SK-N-SH (cell line): Measurements from ENCODE around the gene CAVIN4. TPM values are rescaled to one million over a fixed set of nuclear protein-coding genes. Genes with fewer than 3 reads are reported as not detected.

Experiments used
- CTCF ChIA-PET: fragments of 300-600, 350-600 bp; formaldehyde crosslinking; extraction: SDS; loops from one replicate; lab custom pipeline; 2021; lab: Yijun Ruan, JAX
- POLR2A ChIA-PET: fragments of 350-600 bp; sonication (Branson Sonifier 250); formaldehyde crosslinking; extraction: SDS; loops from one replicate; lab custom pipeline; 2020; ENCODE audit warnings: antibody characterized with exemption, inconsistent platforms; lab: Yijun Ruan, JAX
- DNase-seq: peaks from one replicate; pipeline ENCODE4 v3.0.0; 2012
- H2AFZ ChIP-seq: fragments of 200-600 bp; sonication (generic); 2 replicates; pipeline ENCODE4 v1.8.1; 2016; ENCODE audit warnings: antibody characterized with exemption, mild to moderate bottlenecking, low read depth
- H3F3A ChIP-seq: fragments of 200-600 bp; sonication (generic); replicated peaks from 2 replicates; pipeline ENCODE3; 2016; ENCODE audit warnings: antibody characterized with exemption, mild to moderate bottlenecking; ENCODE audit not compliant: insufficient read depth
- H3K27ac ChIP-seq, 2 experiments: fragments of 200-500 bp in 1 of 2; fragments of 200-600 bp in 1 of 2; sonication (Bioruptor generic) in 1 of 2; sonication (generic), shearing (Covaris generic) in 1 of 2; 2 replicates each; pipeline versions ENCODE4 v1.5.1 to v1.6.1; 2014 to 2016; ENCODE audit warnings: low read depth in 2 of 2, inconsistent platforms in 1 of 2, low read length in 1 of 2, mild to moderate bottlenecking in 1 of 2, mixed read lengths in 1 of 2
- H3K27me3 ChIP-seq: fragments of 200-600 bp; sonication (generic), shearing (Covaris generic); 2 replicates; pipeline ENCODE4 v1.6.1; 2016; ENCODE audit warnings: mixed run types; ENCODE audit not compliant: insufficient read depth
- H3K36me3 ChIP-seq, 2 experiments: fragments of 200-500 bp in 1 of 2; fragments of 200-600 bp in 1 of 2; sonication (Bioruptor generic) in 1 of 2; sonication (generic) in 1 of 2; replicated peaks in 1 of 2; 2 replicates each; pipeline versions ENCODE3 to v1.5.1; 2014 to 2016; ENCODE audit warnings: low read length in 1 of 2, mild to moderate bottlenecking in 1 of 2; ENCODE audit not compliant: insufficient read depth in 2 of 2, control insufficient read depth in 1 of 2
- H3K4me1 ChIP-seq, 2 experiments: fragments of 200-500 bp in 1 of 2; fragments of 200-600 bp in 1 of 2; sonication (Bioruptor generic) in 1 of 2; sonication (generic), shearing (Covaris generic) in 1 of 2; 2 replicates each; pipeline versions ENCODE4 v1.5.1 to v1.6.1; 2014 to 2016; ENCODE audit warnings: low read depth in 1 of 2, low read length in 1 of 2, mixed run types in 1 of 2; ENCODE audit not compliant: insufficient read depth in 2 of 2, control insufficient read depth in 1 of 2
- H3K4me2 ChIP-seq: fragments of 200-600 bp; sonication (generic), shearing (Covaris generic); 2 replicates; pipeline ENCODE4 v1.6.1; 2017; ENCODE audit warnings: mixed run types
- H3K4me3 ChIP-seq, 2 experiments: fragments of 200-500 bp in 1 of 2; fragments of 200-600 bp in 1 of 2; sonication (Bioruptor generic) in 1 of 2; sonication (generic), shearing (Covaris generic) in 1 of 2; 2 replicates each; pipeline versions ENCODE4 v1.5.1 to v1.8.1; 2014 to 2016; ENCODE audit warnings: low read depth in 2 of 2, inconsistent platforms in 1 of 2, low read length in 1 of 2, mild to moderate bottlenecking in 1 of 2, mixed read lengths in 1 of 2, moderate library complexity in 1 of 2
- H3K79me2 ChIP-seq: fragments of 200-600 bp; sonication (generic); 2 replicates; pipeline ENCODE4 v1.8.1; 2017; ENCODE audit warnings: mild to moderate bottlenecking; ENCODE audit not compliant: insufficient read depth
- H3K9ac ChIP-seq: fragments of 200-600 bp; sonication (generic); 2 replicates; pipeline ENCODE4 v1.6.1; 2017; ENCODE audit warnings: mixed run types
- H3K9me2 ChIP-seq: fragments of 200-600 bp; sonication (generic); 2 replicates; pipeline ENCODE4 v1.6.1; 2017; ENCODE audit warnings: mixed run types
- H3K9me3 ChIP-seq: fragments of 200-600 bp; sonication (generic); 2 replicates; pipeline ENCODE4 v1.6.1; 2017; ENCODE audit warnings: mixed run types, mild to moderate bottlenecking, moderate library complexity
- H4K20me1 ChIP-seq: fragments of 200-600 bp; sonication (generic); 2 replicates; pipeline ENCODE4 v1.6.1; 2017; ENCODE audit warnings: mild to moderate bottlenecking, mixed run types; ENCODE audit not compliant: insufficient read depth
- CHD2 ChIP-seq: fragments of 150-350 bp; IDR thresholded peaks from 2 replicates; pipeline ENCODE4 v1.6.1; 2018; ENCODE audit warnings: low read length; ENCODE audit not compliant: partially characterized antibody
- FOXJ3 ChIP-seq: sonication (generic); formaldehyde crosslinking; IDR thresholded peaks from 2 replicates; pipeline ENCODE4 v1.5.1; 2020; ENCODE audit warnings: mild to moderate bottlenecking, missing genetic modification reagents
- FOXM1 ChIP-seq: IDR thresholded peaks from 2 replicates; pipeline ENCODE4 v1.4.0; 2012; ENCODE audit warnings: low read depth, mild to moderate bottlenecking
- GABPA ChIP-seq: IDR thresholded peaks from 2 replicates; pipeline ENCODE4 v1.4.0; 2012; ENCODE audit warnings: low read depth, mild to moderate bottlenecking
- GATA2 ChIP-seq: sonication (generic); formaldehyde crosslinking; IDR thresholded peaks from 2 replicates; pipeline ENCODE4 v1.5.0; 2020; ENCODE audit warnings: mild to moderate bottlenecking, missing genetic modification reagents
- PBX3 ChIP-seq: IDR thresholded peaks from 2 replicates; pipeline ENCODE4; 2012
- REST ChIP-seq: IDR thresholded peaks from 2 replicates; pipeline ENCODE4 v1.6.1; 2012; ENCODE audit warnings: mild to moderate bottlenecking, low read depth, low read length, moderate library complexity
- RFX5 ChIP-seq: IDR thresholded peaks from 2 replicates; pipeline ENCODE4 v1.6.1; 2012; ENCODE audit warnings: mild to moderate bottlenecking, improper control_type of control experiment, low read length
- TAF1 ChIP-seq: IDR thresholded peaks from 2 replicates; pipeline ENCODE4 v1.6.1; 2012; ENCODE audit warnings: low read depth, mild to moderate bottlenecking, low read length, moderate library complexity, borderline replicate concordance
- TCF12 ChIP-seq: IDR thresholded peaks from 2 replicates; pipeline ENCODE4 v1.4.0; 2012
- TEAD4 ChIP-seq: IDR thresholded peaks from 2 replicates; pipeline ENCODE4 v1.4.0; 2012; ENCODE audit warnings: mild to moderate bottlenecking, borderline replicate concordance; ENCODE audit not compliant: insufficient read depth
- WGBS: methylation state at CpG from one replicate; pipeline ENCODE4 v1.1.6; 2017; ENCODE audit warnings: low lambda C conversion rate; 5-methylcytosine and 5-hydroxymethylcytosine counted together
- polyA plus RNA-seq, 3 experiments: library from polyadenylated mRNA; depleted of rRNA; stranded (reverse); fragments of >200 nt; gene quantifications; 2 replicates each; pipeline ENCODE4 v1.2.3, GENCODE V29; 2012

CAVIN4 gene
- polyA plus RNA-seq, 1 of the 3 experiments (the other 2 are of a cell fraction) = 0.54 TPM

GRCh38 chr9:100583014-100583802 lies 5.3 kb downstream of the CAVIN4 start:
- no peaks in the 10 kb centered on the region for H4K20me1 ChIP-seq
- peaks cover 10% of the 10 kb centered on the region for H3F3A ChIP-seq
- no peaks in the 10 kb centered on the region for H3K79me2 ChIP-seq
- no peak overlapping the region for H3K27ac ChIP-seq
- POLR2A ChIA-PET = no interaction called here
- no peaks in the 10 kb centered on the region for H3K27me3 ChIP-seq
- no peaks in the 10 kb centered on the region for H3K9me2 ChIP-seq
- H3K4me2 ChIP-seq = no peak overlapping the region
- CTCF ChIA-PET = no interaction called here
- peaks cover 0 to 12% of the 10 kb centered on the region in 2 experiments; a peak in 1 of 4 replicates for H3K4me1 ChIP-seq
- no peak for TF ChIP-seq FOXJ3 (CRISPR knock-in tag)
- TF ChIP-seq REST = no peak
- no peak for TF ChIP-seq PBX3
- TF ChIP-seq RFX5 = no peak
- no peak for TF ChIP-seq GATA2 (CRISPR knock-in tag)
- TF ChIP-seq TCF12 = no peak
- no peak for TF ChIP-seq FOXM1
- TF ChIP-seq CHD2 = no peak
- TF ChIP-seq TAF1 = no peak
- TF ChIP-seq GABPA = no peak
- no peak overlapping the region for H3K4me3 ChIP-seq
- H3K36me3 ChIP-seq = peaks cover 0 to 8% of the 10 kb centered on the region in 2 experiments
- no peak overlapping the region for H2AFZ ChIP-seq
- no peaks in the 10 kb centered on the region for H3K9me3 ChIP-seq
- no peak overlapping the region for H3K9ac ChIP-seq
- WGBS = 85% methylated on average over 5 of the region's 5 CpGs
- no peak for DNase-seq

- no peak for DNase-seq
- no peak for TF ChIP-seq CHD2
- no peak for TF ChIP-seq PBX3
- no peak for TF ChIP-seq TEAD4
- Histone ChIP-seq H3K79me2 (no peaks in the 10 kb centered on the region), H3K27ac (no peak overlapping the region), H3K9me2 (no peaks in the 10 kb centered on the region), H3K4me1 (peaks cover 0 to 18% of the 10 kb centered on the region in 2 experiments; a peak in 1 of 4 replicates), H3K9me3 (no peaks in the 10 kb centered on the region), H3K27me3 (no peaks in the 10 kb centered on the region), H3F3A (peaks cover 18% of the 10 kb centered on the region), H3K4me3 (no peak overlapping the region), H4K20me1 (no peaks in the 10 kb centered on the region), H2AFZ (no peak overlapping the region), H3K4me2 (no peak overlapping the region), H3K36me3 (peaks cover 0 to 2% of the 10 kb centered on the region in 2 experiments), H3K9ac (no peak overlapping the region)
- 97% methylated on average over 4 of the region's 4 CpGs for WGBS
- ChIA-PET CTCF (interaction anchor here (0.9 to 1.8 kb wide), 2 partner anchors 11 to 17 kb away, joined by 3 to 8 read pairs; no protein-coding TSS in a partner anchor), POLR2A (no interaction called here)
These were observed 7.1 kb downstream of the CAVIN4 start for GRCh38 chr9:100584951-100585350.
